ENCODE measurements around the gene RIC3. TPM values are rescaled to one million over a fixed set of nuclear protein-coding genes. Genes with fewer than 3 reads are reported as not detected.

Gene RIC3
- total and polyA plus RNA-seq, 10 donors: 11.6 to 32.7 (median 23.3) TPM

DNA sequence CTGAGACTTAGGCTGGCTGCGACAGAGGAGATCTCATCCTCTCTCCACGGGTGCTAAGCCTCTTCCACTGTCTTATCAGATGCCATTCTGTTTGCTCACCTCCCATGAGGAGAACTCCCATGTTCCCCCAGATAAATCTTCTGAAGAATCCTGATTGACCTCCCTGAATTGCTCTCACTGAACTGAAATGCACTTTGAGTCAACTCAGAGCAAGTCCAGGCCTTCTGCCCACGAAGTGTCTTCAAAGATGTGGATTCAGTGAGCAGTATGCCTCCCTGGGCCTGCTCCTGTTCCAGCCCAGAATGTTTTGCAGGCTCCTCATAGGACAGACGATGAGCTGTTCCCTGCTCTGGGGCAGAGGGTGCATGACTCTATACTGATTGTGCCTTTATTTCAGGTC is 70.5 kb downstream of the RIC3 start:
- intact Hi-C loops (cut with DNase I; ENCODE audit: low total_unique reads): loop anchor here (10.0 kb wide), 1 partner anchor 64 kb away; no protein-coding TSS in a partner anchor
- DNase-seq: peak; percentile 28
- Histone ChIP-seq H3K9me3 (no peaks in the 10 kb centered on the region), H3K4me3 (no peak overlapping the region), H3K36me3 (peaks cover 0 to 34% (median 11%) of the 10 kb centered on the region in 6 donors), H3K27ac (no peak overlapping the region), H3K27me3 (replicated peaks in 1 of 7) (no peaks in the 10 kb centered on the region), H3K4me1 (no peaks in the 10 kb centered on the region)
- 73 to 83% (median 78%) methylated on average over 4 of the region's 4 CpGs for WGBS, 5 donors
- TF ChIP-seq, protein P1, sequence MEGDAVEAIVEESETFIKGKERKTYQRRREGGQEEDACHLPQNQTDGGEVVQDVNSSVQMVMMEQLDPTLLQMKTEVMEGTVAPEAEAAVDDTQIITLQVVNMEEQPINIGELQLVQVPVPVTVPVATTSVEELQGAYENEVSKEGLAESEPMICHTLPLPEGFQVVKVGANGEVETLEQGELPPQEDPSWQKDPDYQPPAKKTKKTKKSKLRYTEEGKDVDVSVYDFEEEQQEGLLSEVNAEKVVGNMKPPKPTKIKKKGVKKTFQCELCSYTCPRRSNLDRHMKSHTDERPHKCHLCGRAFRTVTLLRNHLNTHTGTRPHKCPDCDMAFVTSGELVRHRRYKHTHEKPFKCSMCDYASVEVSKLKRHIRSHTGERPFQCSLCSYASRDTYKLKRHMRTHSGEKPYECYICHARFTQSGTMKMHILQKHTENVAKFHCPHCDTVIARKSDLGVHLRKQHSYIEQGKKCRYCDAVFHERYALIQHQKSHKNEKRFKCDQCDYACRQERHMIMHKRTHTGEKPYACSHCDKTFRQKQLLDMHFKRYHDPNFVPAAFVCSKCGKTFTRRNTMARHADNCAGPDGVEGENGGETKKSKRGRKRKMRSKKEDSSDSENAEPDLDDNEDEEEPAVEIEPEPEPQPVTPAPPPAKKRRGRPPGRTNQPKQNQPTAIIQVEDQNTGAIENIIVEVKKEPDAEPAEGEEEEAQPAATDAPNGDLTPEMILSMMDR (IDR thresholded peaks at IDR 0.05 in 8 of 11, conservative IDR thresholded peaks at IDR 0.05 in 3 of 11): no peak
- TF ChIP-seq POLR2A (IDR thresholded peaks at IDR 0.05): no peak
- no peak for TF ChIP-seq POLR2AphosphoS5 (IDR thresholded peaks at IDR 0.05)

DNA sequence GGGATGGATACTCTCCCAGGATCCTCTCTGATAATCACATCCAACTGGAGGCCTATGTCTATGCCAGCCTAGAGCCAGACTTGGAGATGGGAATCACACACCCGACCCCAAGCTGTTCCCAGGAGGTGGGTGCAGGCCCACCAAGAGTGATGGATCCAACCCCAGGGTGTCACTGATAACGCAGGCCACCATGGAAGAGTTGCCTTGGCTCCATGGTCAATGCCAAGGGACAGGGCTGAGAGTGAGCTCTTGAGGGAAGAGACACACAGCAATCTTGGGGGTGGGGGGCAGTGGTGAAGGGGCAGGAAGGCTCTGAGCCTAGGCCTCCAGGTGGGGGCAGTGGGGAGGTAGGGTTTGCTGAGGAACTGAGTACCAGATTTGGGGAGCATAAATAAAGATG is 70.9 kb downstream of the RIC3 start:
- Histone ChIP-seq H3K27me3 (replicated peaks in 1 of 7) (no peaks in the 10 kb centered on the region), H3K36me3 (peaks cover 0 to 30% (median 11%) of the 10 kb centered on the region in 6 donors), H3K9me3 (no peaks in the 10 kb centered on the region), H3K4me1 (no peaks in the 10 kb centered on the region), H3K4me3 (no peak overlapping the region), H3K27ac (no peak overlapping the region)
- no peak for TF ChIP-seq POLR2A (IDR thresholded peaks at IDR 0.05)
- 74 to 89% (median 82%) methylated on average over 2 of the region's 2 CpGs for WGBS, 5 donors
- DNase-seq: peak; percentile 62
- intact Hi-C loops (cut with DNase I; ENCODE audit: low total_unique reads): loop anchor here (10.0 kb wide), 1 partner anchor 63 kb away; no protein-coding TSS in a partner anchor

DNA sequence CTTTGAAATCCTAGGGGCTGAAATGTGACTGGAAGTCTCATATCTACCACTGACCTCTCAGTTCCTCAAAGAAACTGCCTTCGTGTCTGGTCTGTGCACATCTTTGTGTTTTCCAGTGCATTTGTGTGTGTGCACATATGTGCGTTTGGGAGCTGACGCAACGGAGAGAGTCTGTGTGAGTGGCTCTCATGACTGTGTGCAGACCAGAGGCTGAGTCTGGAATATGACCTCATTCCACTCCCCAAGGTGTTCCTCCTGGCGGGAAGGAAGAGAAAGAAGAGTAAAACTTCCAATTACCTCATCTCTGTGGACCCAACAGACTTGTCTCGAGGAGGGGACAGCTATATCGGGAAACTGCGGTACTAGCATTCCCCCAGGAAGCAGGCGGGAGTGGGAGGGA is 71.4 kb downstream of the RIC3 start:
- Histone ChIP-seq H3K36me3 (peaks cover 0 to 25% (median 10%) of the 10 kb centered on the region in 6 donors), H3K9me3 (no peaks in the 10 kb centered on the region), H3K27me3 (replicated peaks in 1 of 7) (no peaks in the 10 kb centered on the region), H3K4me3 (no peak overlapping the region), H3K27ac (no peak overlapping the region), H3K4me1 (peaks cover 0 to 4% (median 0%) of the 10 kb centered on the region in 6 donors)
- TF ChIP-seq, protein P1 (IDR thresholded peaks at IDR 0.05 in 8 of 11, conservative IDR thresholded peaks at IDR 0.05 in 3 of 11): no peak
- no peak for DNase-seq
- intact Hi-C loops (cut with DNase I; ENCODE audit: low total_unique reads): loop anchor here (10.0 kb wide), 1 partner anchor 63 kb away; no protein-coding TSS in a partner anchor
- 82 to 88% (median 85%) methylated on average over 8 to 9 of the region's 9 CpGs for WGBS, 5 donors

DNA sequence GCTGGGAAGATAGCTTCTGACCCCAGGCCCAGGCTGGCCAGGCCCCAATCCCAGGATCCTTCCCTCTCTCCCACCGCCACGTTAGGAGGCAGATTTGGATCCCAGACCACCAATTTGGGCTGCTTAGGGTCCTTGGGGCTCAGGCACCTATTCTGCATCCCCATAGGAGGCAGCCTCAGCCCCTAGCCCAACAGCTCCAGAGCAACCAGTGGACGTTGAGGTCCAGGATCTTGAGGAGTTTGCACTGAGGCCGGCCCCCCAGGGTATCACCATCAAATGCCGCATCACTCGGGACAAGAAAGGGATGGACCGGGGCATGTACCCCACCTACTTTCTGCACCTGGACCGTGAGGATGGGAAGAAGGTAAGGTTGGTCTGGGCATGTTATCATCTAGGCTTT is 71.8 kb downstream of the RIC3 start:
- Histone ChIP-seq H3K9me3 (no peaks in the 10 kb centered on the region), H3K27me3 (replicated peaks in 1 of 7) (no peaks in the 10 kb centered on the region), H3K27ac (no peak overlapping the region), H3K4me1 (peaks cover 0 to 6% (median 0%) of the 10 kb centered on the region in 6 donors), H3K36me3 (peaks cover 0 to 21% (median 7%) of the 10 kb centered on the region in 6 donors), H3K4me3 (no peak overlapping the region)
- TF ChIP-seq POLR2AphosphoS5 (IDR thresholded peaks at IDR 0.05) (no peak), POLR2A (IDR thresholded peaks at IDR 0.05) (no peak)
- TF ChIP-seq, protein P1 (IDR thresholded peaks at IDR 0.05 in 8 of 11, conservative IDR thresholded peaks at IDR 0.05 in 3 of 11): no peak
- intact Hi-C loops (cut with DNase I; ENCODE audit: low total_unique reads): loop anchor here (10.0 kb wide), 1 partner anchor 62 kb away; no protein-coding TSS in a partner anchor
- DNase-seq: peak; percentile 40
- WGBS, 5 donors: 87 to 94% (median 91%) methylated on average over 7 to 8 of the region's 8 CpGs
